BLaER1 (cell line): ENCODE measurements around the gene ADCY2.

Experiments used
- H3K27ac ChIP-seq: shearing (Covaris generic); formaldehyde crosslinking; 2 replicates; pipeline ENCODE4 v1.8.1; 2022
- H3K27me3 ChIP-seq: shearing (Covaris generic); formaldehyde crosslinking; 2 replicates; pipeline ENCODE4 v1.8.1; 2022
- H3K36me3 ChIP-seq: shearing (Covaris generic); formaldehyde crosslinking; 2 replicates; pipeline ENCODE4 v1.8.1; 2022
- H3K4me1 ChIP-seq: shearing (Covaris generic); formaldehyde crosslinking; 2 replicates; pipeline ENCODE4 v1.8.1; 2022
- H3K4me2 ChIP-seq: shearing (Covaris generic); formaldehyde crosslinking; 2 replicates; pipeline ENCODE4 v1.8.1; 2022
- H3K4me3 ChIP-seq: shearing (Covaris generic); formaldehyde crosslinking; 2 replicates; pipeline ENCODE4 v1.8.1; 2022
- H3K9ac ChIP-seq: shearing (Covaris generic); formaldehyde crosslinking; 2 replicates; pipeline ENCODE4 v1.8.1; 2022
- H3K9me3 ChIP-seq: shearing (Covaris generic); formaldehyde crosslinking; 2 replicates; pipeline ENCODE4 v1.8.1; 2022
- H4K20me1 ChIP-seq: shearing (Covaris generic); formaldehyde crosslinking; 2 replicates; pipeline ENCODE4 v1.8.1; 2022
- Cebpa-rat ChIP-seq: shearing (Covaris generic); IDR thresholded peaks from 2 replicates; pipeline ENCODE4 v1.8.1; 2022

Gene ADCY2

GRCh38 chr5:7548596-7548995 is 152.7 kb downstream of the ADCY2 start:
- no peaks in the 10 kb centered on the region for H3K9me3 ChIP-seq
- H3K4me1 ChIP-seq: no peaks in the 10 kb centered on the region
- H4K20me1 ChIP-seq: no peaks in the 10 kb centered on the region
- H3K36me3 ChIP-seq: no peaks in the 10 kb centered on the region
- no peak for TF ChIP-seq Cebpa-rat
- no peak overlapping the region for H3K4me2 ChIP-seq
- no peak overlapping the region for H3K27ac ChIP-seq
- H3K4me3 ChIP-seq: no peak overlapping the region
- H3K9ac ChIP-seq: no peak overlapping the region
- no peaks in the 10 kb centered on the region for H3K27me3 ChIP-seq

- no peaks in the 10 kb centered on the region for H3K9me3 ChIP-seq
- no peaks in the 10 kb centered on the region for H4K20me1 ChIP-seq
- H3K27me3 ChIP-seq: no peaks in the 10 kb centered on the region
- no peak overlapping the region for H3K27ac ChIP-seq
- no peak overlapping the region for H3K4me2 ChIP-seq
- no peak for TF ChIP-seq Cebpa-rat
- no peak overlapping the region for H3K4me3 ChIP-seq
- no peak overlapping the region for H3K9ac ChIP-seq
- no peaks in the 10 kb centered on the region for H3K4me1 ChIP-seq
- no peaks in the 10 kb centered on the region for H3K36me3 ChIP-seq
Observed at GRCh38 chr5:7565559-7565958, 169.6 kb downstream of the ADCY2 start.

- no peak overlapping the region for H3K9ac ChIP-seq
- H3K4me3 ChIP-seq: no peak overlapping the region
- no peak for TF ChIP-seq Cebpa-rat
- no peaks in the 10 kb centered on the region for H3K27me3 ChIP-seq
- H3K36me3 ChIP-seq: no peaks in the 10 kb centered on the region
- no peaks in the 10 kb centered on the region for H3K9me3 ChIP-seq
- no peak overlapping the region for H3K27ac ChIP-seq
- no peaks in the 10 kb centered on the region for H3K4me1 ChIP-seq
- no peaks in the 10 kb centered on the region for H4K20me1 ChIP-seq
- H3K4me2 ChIP-seq: no peak overlapping the region
Observed at GRCh38 chr5:7576023-7576715, 180.2 kb downstream of the ADCY2 start.

GRCh38 chr5:7577381-7577780 is 181.4 kb downstream of the ADCY2 start:
- Histone ChIP-seq H3K27me3 (no peaks in the 10 kb centered on the region), H3K4me1 (no peaks in the 10 kb centered on the region), H3K36me3 (no peaks in the 10 kb centered on the region), H4K20me1 (no peaks in the 10 kb centered on the region), H3K27ac (no peak overlapping the region), H3K9me3 (no peaks in the 10 kb centered on the region), H3K4me3 (no peak overlapping the region), H3K9ac (no peak overlapping the region), H3K4me2 (no peak overlapping the region)
- TF ChIP-seq Cebpa-rat: no peak

GRCh38 chr5:7578071-7578470 is 182.1 kb downstream of the ADCY2 start:
- no peak overlapping the region for H3K9ac ChIP-seq
- H3K4me1 ChIP-seq: no peaks in the 10 kb centered on the region
- H3K4me3 ChIP-seq: no peak overlapping the region
- H3K4me2 ChIP-seq: no peak overlapping the region
- no peaks in the 10 kb centered on the region for H4K20me1 ChIP-seq
- no peak for TF ChIP-seq Cebpa-rat
- H3K36me3 ChIP-seq: no peaks in the 10 kb centered on the region
- no peaks in the 10 kb centered on the region for H3K27me3 ChIP-seq
- H3K27ac ChIP-seq: no peak overlapping the region
- H3K9me3 ChIP-seq: no peaks in the 10 kb centered on the region

- no peaks in the 10 kb centered on the region for H3K4me1 ChIP-seq
- H3K4me3 ChIP-seq: no peak overlapping the region
- no peak overlapping the region for H3K9ac ChIP-seq
- no peak overlapping the region for H3K4me2 ChIP-seq
- no peak overlapping the region for H3K27ac ChIP-seq
- no peaks in the 10 kb centered on the region for H3K9me3 ChIP-seq
- no peaks in the 10 kb centered on the region for H3K27me3 ChIP-seq
- TF ChIP-seq Cebpa-rat: no peak
- no peaks in the 10 kb centered on the region for H4K20me1 ChIP-seq
- no peaks in the 10 kb centered on the region for H3K36me3 ChIP-seq
Observed at GRCh38 chr5:7584749-7585148, 188.8 kb downstream of the ADCY2 start.

- Histone ChIP-seq H3K4me2 (no peak overlapping the region), H4K20me1 (no peaks in the 10 kb centered on the region), H3K9ac (no peak overlapping the region), H3K4me1 (no peaks in the 10 kb centered on the region), H3K4me3 (no peak overlapping the region), H3K27me3 (no peaks in the 10 kb centered on the region), H3K9me3 (no peaks in the 10 kb centered on the region), H3K27ac (no peak overlapping the region), H3K36me3 (no peaks in the 10 kb centered on the region)
- no peak for TF ChIP-seq Cebpa-rat
Observed at GRCh38 chr5:7585807-7586206, 189.9 kb downstream of the ADCY2 start.

- TF ChIP-seq Cebpa-rat: no peak
- no peak overlapping the region for H3K4me3 ChIP-seq
- H3K4me1 ChIP-seq: no peaks in the 10 kb centered on the region
- no peaks in the 10 kb centered on the region for H3K36me3 ChIP-seq
- no peaks in the 10 kb centered on the region for H3K9me3 ChIP-seq
- H3K27me3 ChIP-seq: no peaks in the 10 kb centered on the region
- no peak overlapping the region for H3K27ac ChIP-seq
- H4K20me1 ChIP-seq: no peaks in the 10 kb centered on the region
- H3K9ac ChIP-seq: no peak overlapping the region
- H3K4me2 ChIP-seq: no peak overlapping the region
Observed at GRCh38 chr5:7586480-7586879, 190.5 kb downstream of the ADCY2 start.

GRCh38 chr5:7589800-7590199 is 193.9 kb downstream of the ADCY2 start:
- TF ChIP-seq Cebpa-rat: no peak
- no peak overlapping the region for H3K9ac ChIP-seq
- no peak overlapping the region for H3K4me3 ChIP-seq
- no peak overlapping the region for H3K4me2 ChIP-seq
- no peaks in the 10 kb centered on the region for H3K27me3 ChIP-seq
- no peaks in the 10 kb centered on the region for H3K36me3 ChIP-seq
- H3K4me1 ChIP-seq: no peaks in the 10 kb centered on the region
- no peak overlapping the region for H3K27ac ChIP-seq
- no peaks in the 10 kb centered on the region for H4K20me1 ChIP-seq
- H3K9me3 ChIP-seq: no peaks in the 10 kb centered on the region

- Histone ChIP-seq H3K36me3 (no peaks in the 10 kb centered on the region), H3K9me3 (no peaks in the 10 kb centered on the region), H3K9ac (no peak overlapping the region), H3K27ac (no peak overlapping the region), H3K4me2 (no peak overlapping the region), H3K4me3 (no peak overlapping the region), H3K27me3 (no peaks in the 10 kb centered on the region), H3K4me1 (no peaks in the 10 kb centered on the region), H4K20me1 (no peaks in the 10 kb centered on the region)
- TF ChIP-seq Cebpa-rat: no peak
Observed at GRCh38 chr5:7592910-7593309, 197.0 kb downstream of the ADCY2 start.

- Histone ChIP-seq H3K9me3 (no peaks in the 10 kb centered on the region), H3K9ac (no peak overlapping the region), H3K4me1 (no peaks in the 10 kb centered on the region), H3K4me3 (no peak overlapping the region), H3K27me3 (no peaks in the 10 kb centered on the region), H3K4me2 (no peak overlapping the region), H4K20me1 (no peaks in the 10 kb centered on the region), H3K27ac (no peak overlapping the region), H3K36me3 (no peaks in the 10 kb centered on the region)
- TF ChIP-seq Cebpa-rat: no peak
Observed at GRCh38 chr5:7597059-7597642, 201.2 kb downstream of the ADCY2 start.
